ENCODE results near the gene USP1.

The USP1 gene
- 59.2 to 175 (median 152) reads per million in 9 experiments for total RNA-seq

DNA sequence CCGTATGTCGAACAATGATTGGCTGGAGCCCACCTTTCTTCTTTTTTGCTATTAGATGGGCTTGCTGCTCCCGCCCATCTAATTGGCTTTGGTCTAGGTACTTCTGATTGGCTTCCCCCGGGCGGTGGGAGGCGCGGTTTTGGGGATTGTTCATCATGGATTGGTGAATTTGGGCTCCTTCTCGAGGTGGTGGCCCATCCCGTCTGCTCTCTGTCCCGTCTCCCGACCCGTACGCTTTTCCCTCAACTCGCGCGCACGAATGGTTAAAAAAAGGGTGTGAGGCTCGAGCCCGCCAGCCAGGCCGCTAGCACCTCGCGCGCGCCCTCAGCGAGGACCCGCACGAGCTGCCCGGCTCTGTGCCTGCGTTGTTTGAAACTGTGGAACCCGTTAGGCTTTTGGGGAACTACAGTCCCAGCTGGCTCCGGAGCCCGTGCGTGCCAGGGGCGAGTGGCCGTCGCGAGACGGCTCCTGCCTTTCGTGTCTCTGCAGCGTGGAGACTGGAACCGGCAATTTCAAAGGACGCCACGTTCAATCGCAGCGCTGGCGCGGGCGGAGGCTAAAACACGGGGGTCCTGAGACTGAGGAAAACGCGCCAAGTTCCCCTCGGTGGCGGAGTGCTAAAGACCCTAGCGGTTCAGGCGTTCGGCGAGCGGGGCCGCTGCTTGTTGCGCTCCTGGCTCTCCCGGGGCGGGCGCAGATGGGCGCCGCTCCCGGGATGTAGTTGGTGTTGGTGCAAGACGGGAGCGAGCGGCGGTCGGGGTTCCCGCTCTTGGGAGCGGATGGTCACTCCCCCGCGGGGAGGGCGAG is at the start of gene USP1:
Gene USP1, plus strand, starts transcription at position 584 of the 807 bp plus-strand sequence. CDS start 2,819 bp downstream, outside the sequence.
- peaks cover 24 to 39% of the 10 kb centered on the region in 2 donors for H3K4me1 Mint-ChIP-seq (ENCODE audit: low read depth in 2 of 2)
- no peaks in the 10 kb centered on the region for H3K27me3 Mint-ChIP-seq
- ATAC-seq (replicated peaks) (peak; percentile 80), DNase-seq (peak; percentile 95 to 98 (median 97))
- H3K4me3 Mint-ChIP-seq = peak within 1 kb of the TSS; percentile 93 to 99
- H3K36me3 Mint-ChIP-seq (ENCODE audit: insufficient read depth) = peaks cover 26% of the 10 kb centered on the region
- H3K9me3 Mint-ChIP-seq = peaks cover 2 to 8% of the 10 kb centered on the region in 2 donors
- peak within 1 kb of the TSS; percentile 99 for H3K27ac Mint-ChIP-seq

DNA sequence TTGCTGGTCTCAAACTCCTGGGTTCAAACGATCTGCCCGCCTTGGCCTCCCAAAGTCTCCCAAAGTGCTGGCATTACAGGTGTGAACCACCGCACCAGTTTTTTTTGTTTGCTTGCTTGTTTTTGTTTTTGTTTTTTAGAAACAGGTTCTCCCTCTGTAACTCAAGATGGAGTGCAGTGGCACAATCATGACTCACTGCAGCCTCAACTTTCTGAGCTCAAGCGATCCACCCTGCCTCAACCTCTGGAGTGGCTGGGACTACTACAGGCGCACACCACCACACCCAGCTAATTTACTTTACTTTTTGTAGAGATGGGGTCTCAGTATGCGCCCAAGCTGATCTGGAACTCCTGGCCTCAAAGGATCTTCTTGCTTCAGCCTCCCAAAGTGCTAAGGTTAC is 47.3 kb upstream of the USP1 start:
- Mint-ChIP-seq H3K27ac (no peak overlapping the region), H3K27me3 (peaks cover 9 to 25% of the 10 kb centered on the region in 2 donors), H3K9me3 (no peaks in the 10 kb centered on the region), H3K4me3 (no peak overlapping the region), H3K4me1 (ENCODE audit: low read depth in 2 of 2) (no peaks in the 10 kb centered on the region), H3K36me3 (ENCODE audit: insufficient read depth) (no peaks in the 10 kb centered on the region)
- ATAC-seq (replicated peaks) (no peak), DNase-seq (no peak)

DNA sequence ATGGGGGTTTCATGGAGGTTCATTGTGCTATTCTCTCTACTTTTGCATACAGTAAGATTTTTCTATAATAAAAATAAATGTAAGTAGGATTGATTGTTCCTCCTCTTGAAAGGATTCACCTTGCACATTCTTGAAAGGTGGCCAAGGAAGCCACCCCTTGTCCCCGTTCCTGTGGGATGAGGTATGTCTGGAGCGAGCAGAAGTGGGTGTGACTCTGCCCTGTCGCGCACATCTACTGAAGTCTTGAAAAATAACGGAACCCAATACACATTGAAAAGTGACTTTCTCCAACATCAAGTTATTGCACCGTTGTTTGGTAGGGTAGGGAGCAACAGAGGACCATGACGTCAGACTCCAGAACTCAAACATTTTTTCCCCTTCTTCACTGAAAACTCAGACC is 46.8 kb upstream of the USP1 start:
- ATAC-seq (replicated peaks) (no peak), DNase-seq (no peak)
- H3K27ac Mint-ChIP-seq = no peak overlapping the region
- no peaks in the 10 kb centered on the region for H3K4me1 Mint-ChIP-seq (ENCODE audit: low read depth in 2 of 2)
- H3K9me3 Mint-ChIP-seq = no peaks in the 10 kb centered on the region
- H3K36me3 Mint-ChIP-seq (ENCODE audit: insufficient read depth) = no peaks in the 10 kb centered on the region
- H3K4me3 Mint-ChIP-seq = no peak overlapping the region
- H3K27me3 Mint-ChIP-seq = peaks cover 10 to 25% of the 10 kb centered on the region in 2 donors

GRCh38 chr1:62391369-62391971 is 45.4 kb upstream of the USP1 start:
- ATAC-seq (replicated peaks) = no peak
- Mint-ChIP-seq H3K27ac (no peak overlapping the region), H3K9me3 (no peaks in the 10 kb centered on the region), H3K27me3 (peaks cover 10 to 25% of the 10 kb centered on the region in 2 donors), H3K4me3 (no peak overlapping the region), H3K36me3 (ENCODE audit: insufficient read depth) (no peaks in the 10 kb centered on the region), H3K4me1 (ENCODE audit: low read depth in 2 of 2) (no peaks in the 10 kb centered on the region)
- DNase-seq = peak in 2 of 3 experiments; percentile 10 to 21

DNA sequence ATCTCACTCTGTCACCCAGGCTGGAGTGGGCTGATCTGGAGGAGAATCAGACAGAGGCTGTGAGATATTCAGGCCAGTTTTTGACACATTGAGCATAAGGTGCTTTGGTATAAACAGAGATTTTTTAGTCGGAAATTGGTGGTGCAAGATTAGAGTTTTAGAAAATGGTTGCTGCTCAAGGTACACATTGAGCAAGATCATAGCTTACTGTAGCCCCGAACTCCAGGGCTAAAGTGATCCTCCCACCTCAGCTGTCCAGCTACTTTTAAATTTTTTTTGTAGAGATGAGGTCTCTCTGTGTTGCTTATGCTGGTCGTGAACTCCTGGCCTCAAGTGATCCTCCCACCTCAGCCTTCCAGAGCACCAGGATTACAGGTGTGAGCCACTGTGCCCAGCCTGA is 43.9 kb upstream of the USP1 start:
- ATAC-seq (replicated peaks) = no peak
- Mint-ChIP-seq H3K27ac (no peak overlapping the region), H3K27me3 (peaks cover 10 to 29% of the 10 kb centered on the region in 2 donors), H3K36me3 (ENCODE audit: insufficient read depth) (peaks cover 4% of the 10 kb centered on the region), H3K4me3 (no peak overlapping the region), H3K4me1 (ENCODE audit: low read depth in 2 of 2) (no peaks in the 10 kb centered on the region), H3K9me3 (no peaks in the 10 kb centered on the region)
- no peak for DNase-seq

GRCh38 chr1:62394646-62395045 is 42.2 kb upstream of the USP1 start:
- Mint-ChIP-seq H3K9me3 (no peaks in the 10 kb centered on the region), H3K4me3 (no peak overlapping the region), H3K4me1 (ENCODE audit: low read depth in 2 of 2) (no peaks in the 10 kb centered on the region), H3K36me3 (ENCODE audit: insufficient read depth) (peaks cover 4% of the 10 kb centered on the region), H3K27ac (no peak overlapping the region), H3K27me3 (peaks cover 10 to 27% of the 10 kb centered on the region in 2 donors)
- ATAC-seq (replicated peaks) (no peak), DNase-seq (no peak)

GRCh38 chr1:62395291-62395690 is 41.6 kb upstream of the USP1 start:
- peaks cover 10 to 24% of the 10 kb centered on the region in 2 donors for H3K27me3 Mint-ChIP-seq
- H3K4me1 Mint-ChIP-seq (ENCODE audit: low read depth in 2 of 2) = no peaks in the 10 kb centered on the region
- H3K36me3 Mint-ChIP-seq (ENCODE audit: insufficient read depth) = peaks cover 4% of the 10 kb centered on the region
- DNase-seq = no peak
- no peak overlapping the region for H3K4me3 Mint-ChIP-seq
- ATAC-seq (replicated peaks) = no peak
- H3K9me3 Mint-ChIP-seq = no peaks in the 10 kb centered on the region
- H3K27ac Mint-ChIP-seq = no peak overlapping the region

DNA sequence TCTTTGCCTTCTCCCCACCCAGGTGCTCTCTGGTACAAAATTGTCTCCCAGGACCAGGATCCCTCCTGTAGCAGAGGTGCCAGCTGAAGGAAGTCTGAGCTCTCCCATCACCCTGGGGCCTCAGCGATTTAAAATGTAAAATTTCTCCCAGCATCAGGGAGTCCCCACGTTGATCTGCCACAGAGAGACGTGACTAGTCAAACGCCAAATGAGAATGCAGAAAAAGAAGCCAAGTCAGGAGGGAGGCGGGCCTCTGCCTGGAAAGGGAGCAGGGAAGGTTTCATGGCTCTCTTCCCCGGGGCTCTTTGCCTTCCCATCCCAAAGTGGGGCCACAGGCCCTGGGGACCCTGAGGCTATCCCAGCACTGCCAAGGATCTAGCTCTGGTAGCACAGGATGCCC is 40.0 kb upstream of the USP1 start:
- ATAC-seq (replicated peaks) = no peak
- Mint-ChIP-seq H3K4me1 (ENCODE audit: low read depth in 2 of 2) (no peaks in the 10 kb centered on the region), H3K36me3 (ENCODE audit: insufficient read depth) (peaks cover 4% of the 10 kb centered on the region), H3K27ac (no peak overlapping the region), H3K9me3 (no peaks in the 10 kb centered on the region), H3K4me3 (no peak overlapping the region), H3K27me3 (peaks cover 10 to 24% of the 10 kb centered on the region in 2 donors)
- DNase-seq = no peak

DNA sequence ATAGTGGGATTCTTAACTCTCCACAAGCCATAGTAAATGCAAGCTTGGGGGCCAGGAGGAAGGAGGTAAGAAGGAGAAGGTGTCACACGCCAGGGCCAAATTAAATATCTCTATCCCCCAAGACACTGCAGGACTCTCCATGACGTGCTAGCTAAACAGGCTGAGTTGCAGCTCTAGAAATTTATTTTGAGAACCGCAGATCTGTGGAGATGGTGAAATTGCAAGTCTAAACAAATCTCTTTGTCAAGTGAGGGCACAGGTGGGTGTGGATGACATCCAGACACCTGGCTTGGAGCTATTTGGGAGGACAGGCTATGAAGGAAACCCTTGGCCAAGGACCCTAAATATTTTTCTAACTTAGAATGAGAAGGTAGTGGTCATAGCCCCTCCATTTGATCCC is 39.5 kb upstream of the USP1 start:
- Mint-ChIP-seq H3K9me3 (no peaks in the 10 kb centered on the region), H3K4me3 (no peak overlapping the region), H3K27me3 (peaks cover 10 to 24% of the 10 kb centered on the region in 2 donors), H3K27ac (no peak overlapping the region), H3K4me1 (ENCODE audit: low read depth in 2 of 2) (no peaks in the 10 kb centered on the region), H3K36me3 (ENCODE audit: insufficient read depth) (peaks cover 4% of the 10 kb centered on the region)
- DNase-seq = no peak
- no peak for ATAC-seq (replicated peaks)

DNA sequence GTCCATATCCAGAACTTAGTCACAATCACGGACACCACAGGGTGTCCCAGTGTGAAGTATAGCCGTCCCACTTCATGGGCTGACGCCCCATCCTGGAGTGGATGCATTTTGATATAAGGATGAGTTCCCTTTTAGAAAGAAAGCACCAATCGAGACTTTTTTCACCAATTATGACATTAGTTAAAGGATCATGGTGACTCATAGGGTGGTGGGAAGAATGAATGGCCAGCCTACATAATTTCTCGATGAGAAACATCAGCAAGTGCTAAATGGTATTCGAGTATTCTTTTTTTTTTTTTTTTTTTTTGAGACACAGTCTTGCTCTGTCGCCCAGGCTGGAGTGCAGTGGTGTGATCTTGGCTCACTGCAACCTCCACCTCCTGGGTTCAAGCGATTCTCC is 38.5 kb upstream of the USP1 start:
- DNase-seq (no peak), ATAC-seq (replicated peaks) (no peak)
- Mint-ChIP-seq H3K27me3 (peaks cover 10 to 22% of the 10 kb centered on the region in 2 donors), H3K4me1 (ENCODE audit: low read depth in 2 of 2) (no peaks in the 10 kb centered on the region), H3K4me3 (no peak overlapping the region), H3K27ac (no peak overlapping the region), H3K9me3 (no peaks in the 10 kb centered on the region), H3K36me3 (ENCODE audit: insufficient read depth) (peaks cover 4% of the 10 kb centered on the region)

- DNase-seq (no peak), ATAC-seq (replicated peaks) (no peak)
- no peak overlapping the region for H3K27ac Mint-ChIP-seq
- H3K4me3 Mint-ChIP-seq = no peak overlapping the region
- H3K27me3 Mint-ChIP-seq = peaks cover 0 to 11% of the 10 kb centered on the region in 2 donors
- H3K9me3 Mint-ChIP-seq = no peaks in the 10 kb centered on the region
- peaks cover 4% of the 10 kb centered on the region for H3K36me3 Mint-ChIP-seq (ENCODE audit: insufficient read depth)
- no peaks in the 10 kb centered on the region for H3K4me1 Mint-ChIP-seq (ENCODE audit: low read depth in 2 of 2)
Measured at GRCh38 chr1:62401034-62401760, 35.7 kb upstream of the USP1 start.

DNA sequence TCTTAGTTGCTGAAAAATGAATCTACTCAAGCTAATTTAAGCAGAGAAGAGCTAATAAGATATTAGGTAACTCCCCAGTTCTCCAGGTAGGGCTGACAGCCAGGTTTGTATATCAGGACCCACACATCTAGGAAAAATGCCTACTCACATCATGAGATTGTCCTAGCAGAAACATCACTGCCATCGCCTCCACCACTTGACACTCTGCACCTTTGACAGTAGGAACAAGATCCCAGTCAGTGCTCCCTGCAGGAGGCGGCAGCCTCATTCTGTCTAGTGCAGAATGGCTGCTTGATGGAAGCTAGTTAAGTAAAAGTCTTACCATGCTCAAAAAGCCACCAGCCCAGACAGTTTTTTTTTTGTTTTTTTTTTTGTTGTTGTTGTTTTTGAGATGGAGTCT is 31.6 kb upstream of the USP1 start:
- no peak overlapping the region for H3K4me3 Mint-ChIP-seq
- H3K9me3 Mint-ChIP-seq = no peaks in the 10 kb centered on the region
- no peak overlapping the region for H3K27ac Mint-ChIP-seq
- no peaks in the 10 kb centered on the region for H3K4me1 Mint-ChIP-seq (ENCODE audit: low read depth in 2 of 2)
- no peak for ATAC-seq (replicated peaks)
- no peak for DNase-seq
- H3K36me3 Mint-ChIP-seq (ENCODE audit: insufficient read depth) = no peaks in the 10 kb centered on the region
- peaks cover 0 to under 1% of the 10 kb centered on the region in 2 donors for H3K27me3 Mint-ChIP-seq

DNA sequence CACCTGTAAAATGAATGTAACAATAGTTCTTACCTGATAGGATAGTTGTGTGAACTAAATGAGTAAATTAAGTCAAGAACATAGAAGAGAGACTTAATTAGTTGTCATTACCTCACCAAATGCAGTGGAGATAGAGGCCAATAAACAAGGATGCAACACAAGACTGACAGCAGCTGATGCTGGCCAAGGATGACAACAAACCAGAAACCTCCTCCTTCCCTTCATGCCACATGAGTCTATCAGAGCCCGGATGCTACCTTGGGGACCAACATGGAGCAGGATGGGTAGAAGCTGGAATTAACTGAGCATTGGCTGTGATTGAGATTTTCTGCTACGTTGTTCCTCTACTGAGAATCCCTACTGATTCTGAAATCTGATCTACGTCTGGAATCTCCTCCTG is 30.3 kb upstream of the USP1 start:
- H3K4me3 Mint-ChIP-seq = no peak overlapping the region
- peaks cover 1 to 7% of the 10 kb centered on the region in 2 donors for H3K27me3 Mint-ChIP-seq
- H3K27ac Mint-ChIP-seq = no peak overlapping the region
- ATAC-seq (replicated peaks) = no peak
- H3K4me1 Mint-ChIP-seq (ENCODE audit: low read depth in 2 of 2) = no peaks in the 10 kb centered on the region
- no peaks in the 10 kb centered on the region for H3K9me3 Mint-ChIP-seq
- DNase-seq = no peak
- H3K36me3 Mint-ChIP-seq (ENCODE audit: insufficient read depth) = no peaks in the 10 kb centered on the region
